BE2C (cell line): Measurements from ENCODE around the gene TLL2. TPM values are rescaled to one million over a fixed set of nuclear protein-coding genes. Genes with fewer than 3 reads are reported as not detected.

ENCODE experiments used
- DNase-seq: peaks from one replicate; pipeline ENCODE4 v3.0.0-alpha.2; 2020
- H3K27me3 ChIP-seq: fragments of 250-450 bp; sonication (Bioruptor Pico); 2 replicates; pipeline ENCODE4 v1.5.1; 2020; ENCODE audit warnings: mild to moderate bottlenecking
- H3K36me3 ChIP-seq: fragments of 250-450 bp; sonication (Bioruptor Pico); 2 replicates; pipeline ENCODE4 v1.5.1; 2020; ENCODE audit warnings: mild to moderate bottlenecking
- H3K4me1 ChIP-seq: fragments of 250-450 bp; sonication (Bioruptor Pico); 2 replicates; pipeline ENCODE4 v1.5.1; 2020
- H3K4me3 ChIP-seq: 2 replicates; pipeline ENCODE4 v1.5.1; 2011; ENCODE audit warnings: low read depth, low read length
- H3K9me3 ChIP-seq: fragments of 250-450 bp; sonication (Bioruptor Pico); 2 replicates; pipeline ENCODE4 v1.5.1; 2020
- polyA plus RNA-seq: library from polyadenylated mRNA; unstranded; fragments of >200 nt; gene quantifications from one replicate; pipeline ENCODE4 v1.2.1, GENCODE V29; 2012; ENCODE audit warnings: low read depth, missing spikeins; ENCODE audit not compliant: insufficient read length, insufficient read depth
- TF ChIP-seq, protein P1 (sequence below): IDR thresholded peaks from 2 replicates; pipeline ENCODE4 v1.5.1; 2012; ENCODE audit warnings: mild to moderate bottlenecking, low read depth, low read length

TLL2 gene
- polyA plus RNA-seq = not detected

GRCh38 chr10:96513698-96514561 is at the start of gene TLL2:
Gene TLL2, minus strand, starts transcription at chr10:96513926. Its CDS starts 241 bp downstream, at chr10:96513685.
- peak; percentile 94 for DNase-seq
- no peaks in the 10 kb centered on the region for H3K4me1 ChIP-seq
- TF ChIP-seq, protein P1, sequence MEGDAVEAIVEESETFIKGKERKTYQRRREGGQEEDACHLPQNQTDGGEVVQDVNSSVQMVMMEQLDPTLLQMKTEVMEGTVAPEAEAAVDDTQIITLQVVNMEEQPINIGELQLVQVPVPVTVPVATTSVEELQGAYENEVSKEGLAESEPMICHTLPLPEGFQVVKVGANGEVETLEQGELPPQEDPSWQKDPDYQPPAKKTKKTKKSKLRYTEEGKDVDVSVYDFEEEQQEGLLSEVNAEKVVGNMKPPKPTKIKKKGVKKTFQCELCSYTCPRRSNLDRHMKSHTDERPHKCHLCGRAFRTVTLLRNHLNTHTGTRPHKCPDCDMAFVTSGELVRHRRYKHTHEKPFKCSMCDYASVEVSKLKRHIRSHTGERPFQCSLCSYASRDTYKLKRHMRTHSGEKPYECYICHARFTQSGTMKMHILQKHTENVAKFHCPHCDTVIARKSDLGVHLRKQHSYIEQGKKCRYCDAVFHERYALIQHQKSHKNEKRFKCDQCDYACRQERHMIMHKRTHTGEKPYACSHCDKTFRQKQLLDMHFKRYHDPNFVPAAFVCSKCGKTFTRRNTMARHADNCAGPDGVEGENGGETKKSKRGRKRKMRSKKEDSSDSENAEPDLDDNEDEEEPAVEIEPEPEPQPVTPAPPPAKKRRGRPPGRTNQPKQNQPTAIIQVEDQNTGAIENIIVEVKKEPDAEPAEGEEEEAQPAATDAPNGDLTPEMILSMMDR = peak; percentile 43
- H3K27me3 ChIP-seq = peaks cover 23% of the 10 kb centered on the region
- no peaks in the 10 kb centered on the region for H3K36me3 ChIP-seq
- no peaks in the 10 kb centered on the region for H3K9me3 ChIP-seq
- H3K4me3 ChIP-seq = peak within 1 kb of the TSS; percentile 58

DNA sequence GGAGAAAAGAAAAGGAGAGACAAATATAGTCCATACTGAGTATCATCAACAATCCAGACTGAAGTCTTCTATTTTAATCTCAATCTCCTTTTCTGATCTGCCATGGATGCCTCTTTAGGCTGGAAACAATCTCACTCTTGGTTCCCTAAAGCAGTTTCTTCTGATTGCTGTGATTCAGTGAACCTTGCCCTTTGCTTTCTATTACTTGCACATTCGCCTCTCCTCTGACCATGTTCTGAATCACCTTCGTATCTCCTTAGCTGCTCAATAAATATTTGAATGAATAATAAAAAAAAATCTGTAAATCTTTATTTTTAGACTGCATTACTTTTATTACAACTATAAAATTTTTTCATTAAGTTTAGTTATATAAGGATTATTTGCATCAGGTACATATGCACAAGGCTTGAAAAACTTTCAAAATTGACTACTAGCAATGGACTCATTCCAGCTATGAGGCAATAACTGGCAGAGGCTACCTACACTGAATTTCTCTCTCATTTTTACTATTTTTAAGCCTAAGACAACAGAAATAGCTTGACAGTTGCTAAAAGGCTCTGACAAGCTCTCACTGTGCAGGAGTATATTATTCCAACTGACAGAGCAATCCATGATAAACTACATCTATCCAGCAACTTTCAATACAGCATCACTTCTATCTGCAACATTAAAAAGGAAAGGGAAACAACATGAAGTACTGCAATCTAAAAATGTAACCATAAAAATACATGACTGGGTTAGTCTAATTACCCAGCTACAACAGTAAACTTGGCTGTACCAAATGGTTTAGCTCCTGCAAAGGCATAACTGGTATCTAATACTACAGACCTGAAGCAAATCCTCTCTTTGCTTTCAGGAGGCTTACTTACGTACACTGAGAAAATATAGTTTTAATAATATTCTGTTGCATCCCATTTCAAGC is 47.5 kb upstream of the TLL2 start:
- Histone ChIP-seq H3K36me3 (peaks cover 23% of the 10 kb centered on the region), H3K27me3 (no peaks in the 10 kb centered on the region), H3K4me1 (no peaks in the 10 kb centered on the region), H3K4me3 (no peak overlapping the region), H3K9me3 (no peaks in the 10 kb centered on the region)
- no peak for DNase-seq
- TF ChIP-seq, protein P1 = no peak

DNA sequence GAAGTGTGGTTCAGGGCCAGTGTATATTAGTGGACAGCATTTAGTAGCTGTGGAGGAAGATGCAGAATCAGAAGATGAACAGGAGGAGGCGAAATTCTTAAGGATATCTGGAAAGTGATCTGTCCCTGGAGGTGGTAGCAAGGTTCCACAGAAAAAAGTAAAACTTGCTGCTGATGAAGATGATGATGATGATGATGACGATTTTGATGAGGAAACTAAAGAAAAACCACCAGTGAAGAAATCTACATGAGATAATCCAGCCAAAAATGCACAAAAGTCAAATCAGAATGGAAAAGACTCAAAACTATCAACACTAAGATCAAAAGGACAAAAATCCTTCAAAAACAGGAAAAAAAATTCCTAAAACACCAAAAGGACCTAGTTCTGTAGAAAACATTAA is 46.8 kb upstream of the TLL2 start:
- Histone ChIP-seq H3K9me3 (no peaks in the 10 kb centered on the region), H3K4me3 (no peak overlapping the region), H3K27me3 (no peaks in the 10 kb centered on the region), H3K36me3 (peaks cover 23% of the 10 kb centered on the region), H3K4me1 (no peaks in the 10 kb centered on the region)
- no peak for DNase-seq
- TF ChIP-seq, protein P1 = no peak

- Histone ChIP-seq H3K36me3 (peaks cover 23% of the 10 kb centered on the region), H3K4me1 (no peaks in the 10 kb centered on the region), H3K27me3 (no peaks in the 10 kb centered on the region), H3K9me3 (no peaks in the 10 kb centered on the region), H3K4me3 (no peak overlapping the region)
- TF ChIP-seq, protein P1 = peak; percentile 56
- DNase-seq = peak; percentile 16
These were observed 42.3 kb upstream of the TLL2 start for GRCh38 chr10:96556003-96556402.

DNA sequence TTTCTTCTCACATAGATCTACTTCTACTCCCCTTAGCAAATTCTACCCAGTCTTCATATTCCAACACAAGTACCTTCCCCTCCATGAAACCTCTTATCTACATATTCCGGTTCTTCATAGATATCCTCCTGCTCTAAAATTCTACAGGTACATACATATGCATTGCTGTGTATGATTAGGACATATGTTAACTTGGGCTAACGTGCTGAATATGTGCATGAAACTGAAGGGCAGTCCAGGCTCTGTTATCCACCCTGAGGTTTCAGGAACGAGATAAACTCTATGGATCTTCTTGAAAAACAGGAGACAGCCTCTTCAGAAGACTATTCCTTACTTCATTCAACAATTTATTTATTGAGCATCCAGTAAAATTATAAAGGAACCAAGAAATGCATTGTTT is 41.6 kb upstream of the TLL2 start:
- Histone ChIP-seq H3K4me3 (no peak overlapping the region), H3K9me3 (no peaks in the 10 kb centered on the region), H3K36me3 (peaks cover 25% of the 10 kb centered on the region), H3K27me3 (no peaks in the 10 kb centered on the region), H3K4me1 (no peaks in the 10 kb centered on the region)
- TF ChIP-seq, protein P1 = no peak
- DNase-seq = no peak
